HTERT RPE-1 (cell line): ENCODE measurements around the gene IL1RAPL1.
"Not testable (repeated sequence)": the region's sequence is repeated elsewhere in the genome, so short reads cannot be mapped to it uniquely, and the experiment has no call there.

Source experiments
- in situ Hi-C: fragments of 300-500 bp; cut with MboI; formaldehyde crosslinking; loops from 4 replicates; pipeline ENCODE4 v1.14.3; 2020; ENCODE audit warnings: low sequenced_read_pairs

Gene IL1RAPL1

GRCh38 chrX:29242856-29243255 lies 655.6 kb downstream of the IL1RAPL1 start:
- in situ Hi-C loops, result no loop called here

GRCh38 chrX:29243942-29244341 lies 656.7 kb downstream of the IL1RAPL1 start:
- in situ Hi-C loops, result no loop called here

GRCh38 chrX:29254515-29254914 lies 667.3 kb downstream of the IL1RAPL1 start:
- in situ Hi-C loops, result no loop called here

- in situ Hi-C loops, result no loop called here
Measured at GRCh38 chrX:29257521-29257920, 670.3 kb downstream of the IL1RAPL1 start.

- in situ Hi-C loops, result no loop called here
Measured at GRCh38 chrX:29269390-29269789, 682.1 kb downstream of the IL1RAPL1 start.

- in situ Hi-C loops, result no loop called here
Measured at GRCh38 chrX:29274517-29274916, 687.3 kb downstream of the IL1RAPL1 start.

GRCh38 chrX:29275928-29276327 lies 688.7 kb downstream of the IL1RAPL1 start:
- in situ Hi-C loops, result no loop called here

DNA sequence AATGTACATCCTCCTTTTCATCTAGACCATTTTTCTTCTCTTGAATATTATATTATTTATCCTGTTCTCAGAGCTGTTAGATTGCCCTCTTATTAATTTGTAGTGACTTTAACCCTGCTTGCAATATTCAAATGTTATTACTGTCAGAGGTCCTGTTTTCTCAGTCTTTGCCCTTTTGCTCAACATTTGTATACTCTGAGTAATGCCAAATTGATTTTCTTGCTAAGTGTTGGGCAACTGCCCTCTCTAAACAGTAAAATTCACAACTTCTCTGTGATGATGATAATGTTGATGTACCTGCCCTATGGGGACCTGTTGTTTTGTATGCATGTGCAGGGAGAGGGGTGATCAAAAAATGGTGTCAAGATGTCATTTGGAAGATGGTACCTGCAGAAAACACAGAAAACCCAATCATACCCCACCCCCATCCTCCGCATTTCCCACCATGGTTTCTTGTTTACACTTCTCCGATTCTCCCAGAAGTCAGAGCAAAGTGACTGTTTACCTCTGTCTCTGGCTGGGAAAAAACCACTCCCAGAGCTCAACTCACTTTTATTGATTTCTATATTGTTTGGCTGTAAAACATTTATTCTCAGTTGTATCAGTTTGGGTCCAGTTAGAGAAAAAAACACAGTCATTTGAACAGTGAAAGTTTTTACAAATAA lies 694.0 kb downstream of the IL1RAPL1 start:
- in situ Hi-C loops, result no loop called here

GRCh38 chrX:29285664-29286063 lies 698.4 kb downstream of the IL1RAPL1 start:
- in situ Hi-C loops, result no loop called here

- in situ Hi-C loops, result no loop called here
Measured at GRCh38 chrX:29295987-29296680, 708.9 kb downstream of the IL1RAPL1 start.

DNA sequence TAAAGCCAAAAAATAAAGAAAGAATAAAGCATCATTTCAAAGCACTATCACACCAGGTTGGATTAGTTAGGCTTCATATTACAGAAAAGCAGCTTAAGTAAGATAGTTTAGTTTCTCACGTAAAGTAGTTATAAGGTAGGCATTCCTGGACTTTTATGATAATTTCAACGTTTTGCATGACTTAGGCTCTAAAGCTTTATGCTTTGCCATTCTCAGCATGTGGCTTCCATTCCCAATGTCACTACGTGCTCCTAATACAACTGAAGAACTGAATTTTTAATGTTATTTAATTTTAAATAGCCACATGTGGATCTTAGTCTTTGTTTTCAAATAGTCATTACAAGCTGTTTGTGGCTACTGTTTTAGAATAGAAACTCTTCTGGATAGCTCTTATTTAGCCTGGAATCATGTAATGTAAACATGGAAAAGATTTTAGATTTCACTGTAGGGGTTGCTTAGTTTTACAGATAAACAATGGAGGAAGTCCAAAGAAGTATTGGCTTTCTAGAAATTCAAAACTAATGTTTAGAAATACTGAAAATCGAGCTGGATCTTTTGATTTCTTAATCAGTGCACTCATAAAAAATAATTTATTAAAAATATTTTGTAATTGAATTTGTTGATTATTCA lies 710.0 kb downstream of the IL1RAPL1 start:
- in situ Hi-C loops, result no loop called here

- in situ Hi-C loops, result no loop called here
Measured at GRCh38 chrX:29299684-29300083, 712.4 kb downstream of the IL1RAPL1 start.

DNA sequence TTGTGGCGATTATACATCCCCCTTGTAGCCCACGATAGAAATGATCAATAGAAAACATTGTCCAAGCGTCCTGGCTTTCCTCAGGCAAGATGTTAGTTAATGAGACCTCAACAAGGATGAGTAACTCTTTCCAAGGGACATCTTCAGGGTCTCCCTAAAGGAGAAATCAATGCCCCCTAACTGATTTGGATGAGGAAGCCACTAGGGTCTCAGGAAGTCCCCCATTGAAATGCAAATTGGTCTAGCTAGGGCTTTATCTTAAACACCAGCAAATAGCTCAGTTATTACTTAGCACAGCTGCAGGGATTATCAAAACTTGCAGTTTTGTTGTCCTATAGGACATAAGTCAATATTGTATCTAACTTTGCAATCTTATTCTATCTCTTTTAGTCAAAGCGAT lies 721.5 kb downstream of the IL1RAPL1 start:
- in situ Hi-C loops, result no loop called here

- in situ Hi-C loops, result no loop called here
Measured at GRCh38 chrX:29315931-29316330, 728.7 kb downstream of the IL1RAPL1 start.

- in situ Hi-C loops, result no loop called here
Measured at GRCh38 chrX:29318012-29318411, 730.8 kb downstream of the IL1RAPL1 start.

DNA sequence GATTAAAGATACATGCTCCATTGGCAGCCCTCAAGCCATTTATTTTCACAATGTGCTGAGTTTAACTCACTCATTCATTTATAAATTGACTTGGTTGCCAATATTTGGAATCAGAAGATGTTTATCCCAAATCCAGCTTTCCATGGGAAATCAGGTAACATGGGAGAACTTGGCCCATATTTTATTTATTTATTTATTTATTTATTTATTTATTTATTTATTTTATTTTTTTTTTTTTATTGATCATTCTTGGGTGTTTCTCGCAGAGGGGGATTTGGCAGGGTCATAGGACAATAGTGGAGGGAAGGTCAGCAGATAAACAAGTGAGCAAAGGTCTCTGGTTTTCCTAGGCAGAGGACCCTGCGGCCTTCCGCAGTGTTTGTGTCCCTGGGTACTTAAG lies 745.2 kb downstream of the IL1RAPL1 start:
- in situ Hi-C loops, result not testable (repeated sequence)

DNA sequence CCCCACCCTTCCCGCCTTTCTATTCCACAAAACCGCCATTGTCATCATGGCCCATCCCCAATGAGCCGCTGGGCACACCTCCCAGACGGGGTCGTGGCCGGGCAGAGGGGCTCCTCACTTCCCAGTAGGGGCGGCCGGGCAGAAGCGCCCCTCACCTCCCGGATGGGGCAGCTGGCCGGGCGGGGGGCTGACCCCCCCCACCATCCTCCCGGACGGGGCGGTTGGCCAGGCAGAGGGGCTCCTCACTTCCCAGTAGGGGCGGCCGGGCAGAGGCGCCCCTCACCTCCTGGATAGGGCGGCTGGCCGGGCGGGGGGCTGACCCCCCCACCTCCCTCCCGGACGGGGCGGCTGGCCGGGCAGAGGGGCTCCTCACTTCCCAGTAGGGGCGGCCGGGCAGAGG lies 745.8 kb downstream of the IL1RAPL1 start:
- in situ Hi-C loops, result not testable (repeated sequence)

- in situ Hi-C loops, result no loop called here
Measured at GRCh38 chrX:29348288-29348687, 761.0 kb downstream of the IL1RAPL1 start.

DNA sequence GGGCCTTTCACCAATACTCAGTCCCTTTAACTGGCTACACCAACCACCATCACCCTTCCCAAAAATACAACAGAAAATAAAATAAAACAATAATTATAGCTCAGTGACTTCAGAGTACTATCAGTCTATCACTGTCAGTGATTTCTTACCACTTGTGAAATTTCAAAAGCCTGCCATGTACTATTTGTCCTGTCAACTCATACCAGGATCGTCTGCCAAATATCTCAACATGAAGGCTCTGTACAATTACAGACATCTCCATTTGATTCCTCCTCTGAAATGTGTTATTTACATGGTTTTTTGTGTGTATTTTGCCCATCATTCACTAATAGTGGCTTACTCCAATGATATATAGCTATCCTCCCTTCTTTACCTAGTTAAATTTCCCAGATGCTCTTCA lies 772.0 kb downstream of the IL1RAPL1 start:
- in situ Hi-C loops, result no loop called here

DNA sequence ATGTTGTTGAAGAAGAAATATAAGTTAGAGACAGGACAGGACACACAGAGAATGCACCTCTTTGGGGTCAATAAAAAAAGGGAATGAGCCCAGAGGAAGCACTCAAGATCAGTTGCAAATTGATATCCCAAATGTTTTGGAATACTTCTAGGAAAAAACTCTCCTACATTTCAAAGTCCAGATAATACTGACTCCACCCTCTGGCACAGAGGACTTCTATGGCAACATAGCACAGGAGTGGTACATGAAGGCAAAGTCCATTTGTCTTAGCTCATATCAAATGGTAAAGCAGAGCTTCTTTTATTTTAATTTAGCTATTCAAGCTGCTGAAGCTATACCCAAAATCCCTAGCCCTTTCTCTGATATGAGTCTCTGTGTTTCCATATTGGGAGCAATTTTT lies 787.5 kb downstream of the IL1RAPL1 start:
- in situ Hi-C loops, result not testable (repeated sequence)

- in situ Hi-C loops, result no loop called here
Measured at GRCh38 chrX:29376584-29376983, 789.3 kb downstream of the IL1RAPL1 start.

DNA sequence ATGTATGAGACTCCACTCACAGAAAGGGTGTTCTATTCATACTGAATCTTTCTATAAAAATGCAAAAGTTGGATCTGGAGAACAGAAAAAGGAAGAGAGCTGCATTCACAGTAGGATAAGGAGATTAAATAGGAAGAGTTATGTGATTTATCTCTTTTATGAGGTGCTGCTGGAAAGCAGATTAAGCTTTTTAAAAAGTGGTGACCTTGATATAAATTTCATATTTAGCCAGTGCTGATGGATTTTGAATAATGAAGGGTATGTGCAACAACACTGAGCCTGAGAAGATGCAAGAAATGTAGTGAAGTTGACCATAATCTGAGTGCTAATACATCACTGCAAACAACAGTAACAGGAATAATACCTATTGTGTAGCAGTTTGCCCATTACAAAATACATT lies 795.6 kb downstream of the IL1RAPL1 start:
- in situ Hi-C loops, result no loop called here
